K562 (cell line): ENCODE data around the gene DUS1L. TPM values are rescaled to one million over a fixed set of nuclear protein-coding genes. Genes with fewer than 3 reads are reported as not detected.

Experiments
- BDP1 ChIP-seq: IDR thresholded peaks from 3 replicates; pipeline ENCODE4 v1.6.1; 2011; ENCODE audit not compliant: insufficient read length, insufficient read depth
- CC2D1A ChIP-seq: fragments of 450-650 bp; IDR thresholded peaks from 2 replicates; pipeline ENCODE4 v1.6.1; 2017; ENCODE audit warnings: mild to moderate bottlenecking
- CREB3L1 ChIP-seq: fragments of 450-650 bp; IDR thresholded peaks from 2 replicates; pipeline ENCODE4 v1.6.1; 2014; ENCODE audit warnings: low read depth, mild to moderate bottlenecking, moderate library complexity, borderline replicate concordance
- FOSL1 ChIP-seq: fragments of 200-800 bp; sonication (Bioruptor generic); conservative IDR thresholded peaks from 2 replicates; pipeline ENCODE4 v1.6.1; 2016; ENCODE audit warnings: missing genetic modification characterization, missing compliant biosample characterization
- FOXK1 ChIP-seq: sonication (generic); formaldehyde crosslinking; IDR thresholded peaks from 2 replicates; pipeline ENCODE4 v1.8.0; 2022; ENCODE audit warnings: missing genetic modification reagents, mild to moderate bottlenecking, borderline replicate concordance
- GTF2E2 ChIP-seq: fragments of 200-800 bp; sonication (Bioruptor generic); IDR thresholded peaks from 2 replicates; pipeline ENCODE4 v1.6.1; 2016; ENCODE audit warnings: missing genetic modification characterization, missing compliant biosample characterization
- NFIC ChIP-seq: fragments of 450-650 bp; IDR thresholded peaks from 2 replicates; pipeline ENCODE4 v1.6.1; 2017; ENCODE audit warnings: mild to moderate bottlenecking, inconsistent platforms
- PHF20 ChIP-seq: fragments of 450-650 bp; IDR thresholded peaks from 2 replicates; pipeline ENCODE4 v1.6.1; 2018; ENCODE audit not compliant: partially characterized antibody
- POLR2AphosphoS5 ChIP-seq: IDR thresholded peaks from 2 replicates; pipeline ENCODE4 v1.6.1; 2011; ENCODE audit warnings: mild to moderate bottlenecking, low read depth, low read length, moderate library complexity; ENCODE audit not compliant: control insufficient read depth, insufficient read depth
- PURB ChIP-seq: sonication (generic); formaldehyde crosslinking; IDR thresholded peaks from 2 replicates; pipeline ENCODE4 v1.9.0; 2021; ENCODE audit warnings: low read depth, mild to moderate bottlenecking, missing genetic modification reagents
- SIN3A ChIP-seq, 2 experiments: fragments of 150-350 bp in 1 of 2; IDR thresholded peaks; 2 replicates each; pipeline ENCODE4 v1.6.1; 2011 to 2016; ENCODE audit warnings: borderline replicate concordance in 2 of 2, low read depth in 2 of 2, low read length in 2 of 2, mild to moderate bottlenecking in 2 of 2, moderate library complexity in 2 of 2; ENCODE audit not compliant: control insufficient read depth in 1 of 2
- SMAD3 ChIP-seq: fragments of 450-650 bp; formaldehyde crosslinking; conservative IDR thresholded peaks from 2 replicates; pipeline ENCODE4 v1.4.0; 2020; ENCODE audit warnings: mild to moderate bottlenecking
- SOX6 ChIP-seq: fragments of 450-650 bp; IDR thresholded peaks from 2 replicates; pipeline ENCODE4 v1.6.1; 2014; ENCODE audit warnings: mild to moderate bottlenecking
- TBP ChIP-seq: optimal IDR thresholded peaks from 2 replicates; pipeline ENCODE3; 2011; ENCODE audit warnings: low read depth, low read length, improper control_type of control experiment
- TCF15 ChIP-seq: fragments of 250-450 bp; sonication (Bioruptor Pico); IDR thresholded peaks from 2 replicates; pipeline ENCODE4 v1.8.0; 2022; ENCODE audit warnings: moderate library complexity, mild to moderate bottlenecking, inconsistent platforms
- TCF7L2 ChIP-seq: fragments of 150-350 bp; IDR thresholded peaks from 2 replicates; pipeline ENCODE4 v1.6.1; 2016; ENCODE audit warnings: low read depth, mild to moderate bottlenecking, low read length, moderate library complexity
- TFAM ChIP-seq: fragments of 250-450 bp; sonication (Bioruptor Pico); conservative IDR thresholded peaks from 2 replicates; pipeline ENCODE4 v1.5.0; 2021; ENCODE audit warnings: mild to moderate bottlenecking, moderate library complexity
- XRCC4 ChIP-seq: IDR thresholded peaks from one replicate; pipeline ENCODE4 v1.6.1; 2011; ENCODE audit not compliant: insufficient read depth, insufficient read length; ENCODE audit errors: extremely low read depth
- ZNF232 ChIP-seq: sonication (generic); formaldehyde crosslinking; IDR thresholded peaks from 2 replicates; pipeline ENCODE4 v1.8.0; 2022; ENCODE audit warnings: mild to moderate bottlenecking, missing genetic modification reagents
- ZNF384 ChIP-seq: IDR thresholded peaks from 2 replicates; pipeline ENCODE4 v1.6.1; 2012; ENCODE audit warnings: low read depth, low read length, improper control_type of control experiment
- ZNF57 ChIP-seq: fragments of 450-650 bp; formaldehyde crosslinking; IDR thresholded peaks from 2 replicates; pipeline ENCODE4 v1.4.0; 2020; ENCODE audit warnings: mild to moderate bottlenecking, moderate library complexity
- ZNF79 ChIP-seq: fragments of 250-450 bp; sonication (Bioruptor Pico); IDR thresholded peaks from 2 replicates; pipeline ENCODE4 v1.4.0; 2020; ENCODE audit warnings: low read depth, mild to moderate bottlenecking, moderate library complexity
- polyA plus RNA-seq, 8 experiments: library from polyadenylated mRNA; depleted of rRNA in 4 of 8; stranded (reverse) in 5 of 8; unstranded in 3 of 8; fragments of >200 nt; fragmentation: Nextera tagmentation in 2 of 8; fragmentation: Illumina TruSeq in 1 of 8; extraction: Ambion mirVana in 2 of 8; extraction: Trizol in 1 of 8; gene quantifications; 2 replicates each; pipeline versions ENCODE4 v1.2.1 to v1.2.3, GENCODE V29; 2011 to 2014; ENCODE audit warnings: inconsistent platforms in 1 of 8, missing spikeins in 1 of 8
- total RNA-seq, 7 experiments: library from RNA; depleted of rRNA in 6 of 7; stranded (reverse); fragments of >200 nt in 6 of 7; fragmentation: Illumina TruSeq in 2 of 7; extraction: Trizol in 2 of 7; gene quantifications; 2 replicates each; pipeline versions ENCODE4 v1.2.1 to v1.2.3, GENCODE V29; 2011 to 2021; ENCODE audit warnings: low replicate concordance in 1 of 7
- TF ChIP-seq, protein P1 (sequence below): IDR thresholded peaks from 2 replicates; pipeline ENCODE4 v1.6.1; 2011; ENCODE audit warnings: borderline replicate concordance, low read depth, mild to moderate bottlenecking, moderate library complexity, low read length; ENCODE audit not compliant: insufficient read depth, poor library complexity, severe bottlenecking
- TF ChIP-seq, protein P2 (sequence below): fragments of 450-650 bp; IDR thresholded peaks from 2 replicates; pipeline ENCODE4 v1.6.1; 2016; ENCODE audit warnings: borderline replicate concordance

Gene DUS1L
- total and polyA plus RNA-seq, 9 of the 15 experiments (the other 6 are each of a cell fraction or from before 2014, with no cell fraction given): 7.8 to 210 (median 83.9) TPM

DNA sequence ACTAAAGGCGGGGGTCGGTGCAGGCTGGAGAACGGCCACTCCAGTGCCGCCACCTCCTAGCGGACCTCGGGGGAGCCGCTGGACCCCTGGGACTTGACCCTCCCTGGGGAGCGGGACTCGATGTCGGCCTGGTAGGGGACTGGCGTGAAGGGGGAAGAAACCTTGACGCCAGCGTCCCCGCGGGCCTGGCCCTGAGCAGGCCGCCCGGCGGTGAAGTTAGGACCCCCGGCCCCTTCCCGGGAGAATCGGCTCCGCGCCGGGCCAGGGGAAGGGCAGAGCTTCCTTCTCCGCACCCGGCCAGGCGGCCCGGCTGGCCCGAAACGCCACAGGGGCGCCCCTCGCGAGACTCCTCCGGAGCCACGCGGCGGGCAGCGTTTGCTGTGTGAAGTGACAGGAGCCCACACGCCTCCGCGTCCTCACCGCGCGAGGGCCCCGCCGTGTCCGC, 389 bp downstream of the DUS1L start (continued):
- TF ChIP-seq, protein P1, sequence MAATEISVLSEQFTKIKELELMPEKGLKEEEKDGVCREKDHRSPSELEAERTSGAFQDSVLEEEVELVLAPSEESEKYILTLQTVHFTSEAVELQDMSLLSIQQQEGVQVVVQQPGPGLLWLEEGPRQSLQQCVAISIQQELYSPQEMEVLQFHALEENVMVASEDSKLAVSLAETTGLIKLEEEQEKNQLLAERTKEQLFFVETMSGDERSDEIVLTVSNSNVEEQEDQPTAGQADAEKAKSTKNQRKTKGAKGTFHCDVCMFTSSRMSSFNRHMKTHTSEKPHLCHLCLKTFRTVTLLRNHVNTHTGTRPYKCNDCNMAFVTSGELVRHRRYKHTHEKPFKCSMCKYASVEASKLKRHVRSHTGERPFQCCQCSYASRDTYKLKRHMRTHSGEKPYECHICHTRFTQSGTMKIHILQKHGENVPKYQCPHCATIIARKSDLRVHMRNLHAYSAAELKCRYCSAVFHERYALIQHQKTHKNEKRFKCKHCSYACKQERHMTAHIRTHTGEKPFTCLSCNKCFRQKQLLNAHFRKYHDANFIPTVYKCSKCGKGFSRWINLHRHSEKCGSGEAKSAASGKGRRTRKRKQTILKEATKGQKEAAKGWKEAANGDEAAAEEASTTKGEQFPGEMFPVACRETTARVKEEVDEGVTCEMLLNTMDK: peak; percentile 27
- TF ChIP-seq POLR2AphosphoS5 (no peak), NFIC (no peak), SIN3A (IDR thresholded peaks at IDR 0.05; ENCODE audit: borderline replicate concordance in 2 of 2, control insufficient read depth in 1 of 2, low read depth in 2 of 2, low read length in 2 of 2) (peak in 1 of 2 experiments; percentile 57; a peak in 2 of 4 replicates), TCF7L2 (no peak), CC2D1A (no peak), SOX6 (no peak), ZNF384 (no peak), TFAM (CRISPR knock-in tag) (no peak), SMAD3 (no peak), GTF2E2 (tag) (no peak), ZNF79 (CRISPR knock-in tag) (no peak), BDP1 (no peak), ZNF232 (CRISPR knock-in tag) (no peak), PURB (no peak), FOXK1 (CRISPR knock-in tag) (no peak), XRCC4 (no peak), TBP (no peak), PHF20 (no peak), FOSL1 (tag) (0 out of 2 replicates have a peak, but pooled peaks have one; percentile 0), TCF15 (CRISPR knock-in tag) (no peak), CREB3L1 (no peak), ZNF57 (CRISPR knock-in tag) (no peak)
- TF ChIP-seq, protein P2, sequence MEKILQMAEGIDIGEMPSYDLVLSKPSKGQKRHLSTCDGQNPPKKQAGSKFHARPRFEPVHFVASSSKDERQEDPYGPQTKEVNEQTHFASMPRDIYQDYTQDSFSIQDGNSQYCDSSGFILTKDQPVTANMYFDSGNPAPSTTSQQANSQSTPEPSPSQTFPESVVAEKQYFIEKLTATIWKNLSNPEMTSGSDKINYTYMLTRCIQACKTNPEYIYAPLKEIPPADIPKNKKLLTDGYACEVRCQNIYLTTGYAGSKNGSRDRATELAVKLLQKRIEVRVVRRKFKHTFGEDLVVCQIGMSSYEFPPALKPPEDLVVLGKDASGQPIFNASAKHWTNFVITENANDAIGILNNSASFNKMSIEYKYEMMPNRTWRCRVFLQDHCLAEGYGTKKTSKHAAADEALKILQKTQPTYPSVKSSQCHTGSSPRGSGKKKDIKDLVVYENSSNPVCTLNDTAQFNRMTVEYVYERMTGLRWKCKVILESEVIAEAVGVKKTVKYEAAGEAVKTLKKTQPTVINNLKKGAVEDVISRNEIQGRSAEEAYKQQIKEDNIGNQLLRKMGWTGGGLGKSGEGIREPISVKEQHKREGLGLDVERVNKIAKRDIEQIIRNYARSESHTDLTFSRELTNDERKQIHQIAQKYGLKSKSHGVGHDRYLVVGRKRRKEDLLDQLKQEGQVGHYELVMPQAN: peak; percentile 43; the same call in 1 of the 2 replicates
